GM21526 (cell line): Measurements from ENCODE around the gene IGSF23.
"Not testable (repeated sequence)": the region's sequence is repeated elsewhere in the genome, so short reads cannot be mapped to it uniquely, and the experiment has no call there.

Source experiments
- ATAC-seq: cut with Tn5 transposase; IDR thresholded peaks from one replicate; pipeline ENCODE4 v1.9.1; 2021; ENCODE audit warnings: moderate library complexity; ENCODE audit not compliant: unreplicated experiment, low FRiP score

Gene IGSF23

GRCh38 chr19:44684396-44684795, 71.0 kb downstream of the IGSF23 start:
- ATAC-seq: not testable (repeated sequence)

- no peak for ATAC-seq
Measured at GRCh38 chr19:44684892-44685863, 71.8 kb downstream of the IGSF23 start.

GRCh38 chr19:44685877-44686276, 72.5 kb downstream of the IGSF23 start:
- no peak for ATAC-seq
